HepG2 (cell line): ENCODE data around the gene UAP1L1. TPM values are rescaled to one million over a fixed set of nuclear protein-coding genes. Genes with fewer than 3 reads are reported as not detected.

Experiments used
- HES4 ChIP-seq: sonication (generic); formaldehyde crosslinking; IDR thresholded peaks from 2 replicates; pipeline ENCODE4 v1.9.0; 2021; ENCODE audit warnings: mild to moderate bottlenecking, missing genetic modification reagents, borderline replicate concordance
- HNF4G ChIP-seq, 2 experiments: sonication (generic) in 1 of 2; formaldehyde crosslinking in 1 of 2; IDR thresholded peaks; 2 replicates each; pipeline versions ENCODE4 v1.4.0 to v1.6.1; 2011 to 2020; ENCODE audit warnings: borderline replicate concordance in 2 of 2, low read depth in 2 of 2, mild to moderate bottlenecking in 2 of 2, low read length in 1 of 2, missing genetic modification reagents in 1 of 2, moderate library complexity in 1 of 2
- JDP2 ChIP-seq: sonication (generic); formaldehyde crosslinking; IDR thresholded peaks from 2 replicates; pipeline ENCODE4 v1.8.1; 2022; ENCODE audit warnings: missing genetic modification reagents, borderline replicate concordance
- MTF1 ChIP-seq: sonication (generic); formaldehyde crosslinking; IDR thresholded peaks from 2 replicates; pipeline ENCODE4 v1.5.0; 2020; ENCODE audit warnings: missing genetic modification reagents
- NFE2 ChIP-seq: sonication (generic); formaldehyde crosslinking; IDR thresholded peaks from 2 replicates; pipeline ENCODE4 v1.4.0; 2020; ENCODE audit warnings: missing genetic modification reagents
- POGZ ChIP-seq: sonication (generic); formaldehyde crosslinking; IDR thresholded peaks from 2 replicates; pipeline ENCODE4 v1.4.0; 2020; ENCODE audit warnings: mild to moderate bottlenecking, missing genetic modification reagents
- PRDM10 ChIP-seq: sonication (generic); formaldehyde crosslinking; IDR thresholded peaks from 2 replicates; pipeline ENCODE4 v1.4.0; 2020; ENCODE audit warnings: low read depth, missing genetic modification reagents
- SIX1 ChIP-seq: sonication (generic); formaldehyde crosslinking; IDR thresholded peaks from 2 replicates; pipeline ENCODE4 v1.4.0; 2020; ENCODE audit warnings: missing genetic modification reagents, borderline replicate concordance
- SP4 ChIP-seq: sonication (generic); formaldehyde crosslinking; IDR thresholded peaks from 2 replicates; pipeline ENCODE4 v1.8.1; 2023; ENCODE audit warnings: mild to moderate bottlenecking, missing genetic modification reagents
- ZKSCAN5 ChIP-seq: sonication (generic); formaldehyde crosslinking; IDR thresholded peaks from 2 replicates; pipeline ENCODE4 v1.5.1; 2020; ENCODE audit warnings: mild to moderate bottlenecking, missing genetic modification reagents
- ZNF547 ChIP-seq: sonication (generic); formaldehyde crosslinking; IDR thresholded peaks from 2 replicates; pipeline ENCODE4 v1.5.1; 2020; ENCODE audit warnings: mild to moderate bottlenecking, missing genetic modification reagents
- ZNF644 ChIP-seq: IDR thresholded peaks from 2 replicates; pipeline ENCODE4 v1.6.1; 2016; ENCODE audit warnings: low read depth
- ZNF879 ChIP-seq: sonication (generic); formaldehyde crosslinking; IDR thresholded peaks from 2 replicates; pipeline ENCODE4 v1.8.1; 2023; ENCODE audit warnings: missing genetic modification reagents
- polyA plus RNA-seq, 8 experiments: library from polyadenylated mRNA; depleted of rRNA in 3 of 8; stranded (reverse) in 7 of 8; unstranded in 1 of 8; fragments of >200 nt; fragmentation: Illumina TruSeq in 4 of 8; extraction: Trizol in 4 of 8; gene quantifications; 2 replicates each; pipeline versions ENCODE4 v1.2.1 to v1.2.3, GENCODE V29; 2011 to 2016; ENCODE audit warnings: low read depth in 4 of 8, missing spikeins in 1 of 8, mixed read lengths in 1 of 8; ENCODE audit not compliant: insufficient read depth in 1 of 8
- total RNA-seq, 5 experiments: library from RNA; depleted of rRNA; stranded (reverse); fragments of >200 nt; fragmentation: Illumina TruSeq; extraction: Trizol; gene quantifications; 2 replicates each; pipeline ENCODE4 v1.2.3, GENCODE V29; 2016; ENCODE audit warnings: low read depth in 1 of 5

The UAP1L1 gene
- total and polyA plus RNA-seq, 2 of the 13 experiments (the other 11 are each of a cell fraction or from before 2014, with no cell fraction given) = 5.4 to 6.4 TPM

- TF ChIP-seq PRDM10 (CRISPR knock-in tag) (no peak), ZNF547 (CRISPR knock-in tag) (no peak), JDP2 (no peak; the same call in 1 of the 2 replicates), SIX1 (CRISPR knock-in tag) (no peak), HES4 (CRISPR knock-in tag) (peak; percentile 51; the same call in 1 of the 2 replicates), POGZ (no peak), MTF1 (CRISPR knock-in tag) (no peak), HNF4G (IDR thresholded peaks at IDR 0.05; ENCODE audit: borderline replicate concordance, low read depth, low read length) (no peak), HNF4G (CRISPR knock-in tag; IDR thresholded peaks at IDR 0.05; ENCODE audit: borderline replicate concordance, low read depth) (no peak), SP4 (CRISPR knock-in tag) (peak; percentile 89), ZNF644 (CRISPR knock-in tag) (no peak), ZNF879 (CRISPR knock-in tag) (0 out of 2 replicates have a peak, but pooled peaks have one; percentile 13), NFE2 (CRISPR knock-in tag) (no peak), ZKSCAN5 (no peak)
- TF ChIP-seq, all 625 proteins: peak for 135
Observed at GRCh38 chr9:137053944-137054931, 23.1 kb upstream of the UAP1L1 start, which contains the start of gene ENTPD2 (continued).
